Measurements from ENCODE around the gene TTC7B.

- TF ChIP-seq GATA2 (IDR thresholded peaks at IDR 0.05; ENCODE audit: low read depth, low read length) (no peak), GATA3 (IDR thresholded peaks at IDR 0.05; ENCODE audit: low read depth, low read length) (no peak)
These were observed 297.3 kb downstream of the TTC7B start for GRCh38 chr14:90518941-90519256.
